SK-N-SH treated with all-trans-retinoic acid at 6 μM for 48 hours (cell line): Measurements from ENCODE around the gene TMEM183A.

Source experiments
- ATAC-seq: fragments of 200-7000 bp; cut with Tn5 transposase; 3 replicates; pipeline ENCODE4 v1.9.1; 2020; ENCODE audit warnings: mild to moderate bottlenecking, moderate library complexity
- CREB5 ChIP-seq: fragments of 250-450 bp; sonication (Bioruptor Pico); IDR thresholded peaks from 2 replicates; pipeline ENCODE4 v1.5.1; 2020; ENCODE audit warnings: low read depth, mild to moderate bottlenecking, moderate library complexity
- ESRRG ChIP-seq: fragments of 250-450 bp; sonication (Bioruptor Pico); IDR thresholded peaks from 2 replicates; pipeline ENCODE4 v1.6.1; 2021; ENCODE audit warnings: mild to moderate bottlenecking
- GLIS3 ChIP-seq: fragments of 250-450 bp; sonication (Bioruptor Pico); IDR thresholded peaks from 2 replicates; pipeline ENCODE4 v1.5.0; 2020; ENCODE audit warnings: mild to moderate bottlenecking, moderate library complexity
- ISL1 ChIP-seq: fragments of 250-450 bp; sonication (Bioruptor Pico); IDR thresholded peaks from 2 replicates; pipeline ENCODE4 v2.1.2; 2022; ENCODE audit warnings: mild to moderate bottlenecking, moderate library complexity
- PATZ1 ChIP-seq: fragments of 250-450 bp; sonication (Bioruptor Pico); IDR thresholded peaks from 2 replicates; pipeline ENCODE4 v1.8.0; 2020; ENCODE audit warnings: mild to moderate bottlenecking, moderate library complexity, borderline replicate concordance
- POU6F1 ChIP-seq: fragments of 250-450 bp; sonication (Bioruptor Pico); IDR thresholded peaks from 2 replicates; pipeline ENCODE4 v1.8.0; 2021; ENCODE audit warnings: low read depth, mild to moderate bottlenecking, moderate library complexity, borderline replicate concordance
- PPARA ChIP-seq: fragments of 250-450 bp; sonication (Bioruptor Pico); IDR thresholded peaks from 2 replicates; pipeline ENCODE4 v1.5.0; 2020; ENCODE audit warnings: mild to moderate bottlenecking, borderline replicate concordance
- RARB ChIP-seq: fragments of 250-450 bp; sonication (Bioruptor Pico); IDR thresholded peaks from 2 replicates; pipeline ENCODE4 v1.8.0; 2021; ENCODE audit warnings: mild to moderate bottlenecking, moderate library complexity
- SNAI2 ChIP-seq: fragments of 250-450 bp; sonication (Bioruptor Pico); IDR thresholded peaks from 2 replicates; pipeline ENCODE4 v1.5.0; 2020; ENCODE audit warnings: mild to moderate bottlenecking, moderate library complexity
- TCF4 ChIP-seq: fragments of 250-450 bp; sonication (Bioruptor Pico); IDR thresholded peaks from 2 replicates; pipeline ENCODE4 v1.8.0; 2021; ENCODE audit warnings: mild to moderate bottlenecking, moderate library complexity, borderline replicate concordance
- TOX ChIP-seq: fragments of 250-450 bp; sonication (Bioruptor Pico); IDR thresholded peaks from 2 replicates; pipeline ENCODE4 v1.8.0; 2021; ENCODE audit warnings: mild to moderate bottlenecking, moderate library complexity, borderline replicate concordance
- TSHZ2 ChIP-seq: fragments of 250-450 bp; sonication (Bioruptor Pico); IDR thresholded peaks from 2 replicates; pipeline ENCODE4 v1.5.0; 2020; ENCODE audit warnings: mild to moderate bottlenecking, moderate library complexity
- ZC3H10 ChIP-seq: fragments of 250-450 bp; sonication (Bioruptor Pico); IDR thresholded peaks from 2 replicates; pipeline ENCODE4 v1.5.1; 2021; ENCODE audit warnings: mild to moderate bottlenecking, moderate library complexity
- ZFP3 ChIP-seq: fragments of 250-450 bp; sonication (Bioruptor Pico); IDR thresholded peaks from 2 replicates; pipeline ENCODE4 v1.5.0; 2020; ENCODE audit warnings: mild to moderate bottlenecking, moderate library complexity
- ZFP30 ChIP-seq: fragments of 450-650 bp; formaldehyde crosslinking; IDR thresholded peaks from 2 replicates; pipeline ENCODE4 v1.5.0; 2022; ENCODE audit warnings: mild to moderate bottlenecking, moderate library complexity
- ZNF70 ChIP-seq: fragments of 450-650 bp; formaldehyde crosslinking; IDR thresholded peaks from 2 replicates; pipeline ENCODE4 v1.5.0; 2020; ENCODE audit warnings: mild to moderate bottlenecking, moderate library complexity

Gene TMEM183A

GRCh38 chr1:202964791-202965410 is 42.3 kb upstream of the TMEM183A start:
- TF ChIP-seq SNAI2 (CRISPR knock-in tag) = no peak
- no peak for TF ChIP-seq ZNF70 (CRISPR knock-in tag)
- TF ChIP-seq POU6F1 (CRISPR knock-in tag) = no peak
- TF ChIP-seq ZFP3 (CRISPR knock-in tag) = no peak
- no peak for TF ChIP-seq CREB5 (CRISPR knock-in tag)
- no peak for TF ChIP-seq ZFP30 (CRISPR knock-in tag)
- no peak for TF ChIP-seq PATZ1 (CRISPR knock-in tag)
- TF ChIP-seq TSHZ2 (CRISPR knock-in tag) = no peak
- TF ChIP-seq RARB (CRISPR knock-in tag) = no peak
- TF ChIP-seq PPARA (CRISPR knock-in tag) = no peak
- no peak for TF ChIP-seq TCF4
- no peak for ATAC-seq

GRCh38 chr1:202965422-202965821 is 41.8 kb upstream of the TMEM183A start:
- no peak for TF ChIP-seq GLIS3
- TF ChIP-seq RARB (CRISPR knock-in tag) = no peak
- no peak for TF ChIP-seq SNAI2 (CRISPR knock-in tag)
- no peak for TF ChIP-seq ZC3H10 (CRISPR knock-in tag)
- no peak for TF ChIP-seq TCF4
- TF ChIP-seq POU6F1 (CRISPR knock-in tag) = no peak
- TF ChIP-seq TOX (CRISPR knock-in tag) = no peak
- no peak for TF ChIP-seq ESRRG (CRISPR knock-in tag)
- no peak for TF ChIP-seq ISL1 (CRISPR knock-in tag)
- TF ChIP-seq PATZ1 (CRISPR knock-in tag) = no peak
- no peak for ATAC-seq
